ENCODE results near the gene CACNA1B.

- TF ChIP-seq, protein P1, sequence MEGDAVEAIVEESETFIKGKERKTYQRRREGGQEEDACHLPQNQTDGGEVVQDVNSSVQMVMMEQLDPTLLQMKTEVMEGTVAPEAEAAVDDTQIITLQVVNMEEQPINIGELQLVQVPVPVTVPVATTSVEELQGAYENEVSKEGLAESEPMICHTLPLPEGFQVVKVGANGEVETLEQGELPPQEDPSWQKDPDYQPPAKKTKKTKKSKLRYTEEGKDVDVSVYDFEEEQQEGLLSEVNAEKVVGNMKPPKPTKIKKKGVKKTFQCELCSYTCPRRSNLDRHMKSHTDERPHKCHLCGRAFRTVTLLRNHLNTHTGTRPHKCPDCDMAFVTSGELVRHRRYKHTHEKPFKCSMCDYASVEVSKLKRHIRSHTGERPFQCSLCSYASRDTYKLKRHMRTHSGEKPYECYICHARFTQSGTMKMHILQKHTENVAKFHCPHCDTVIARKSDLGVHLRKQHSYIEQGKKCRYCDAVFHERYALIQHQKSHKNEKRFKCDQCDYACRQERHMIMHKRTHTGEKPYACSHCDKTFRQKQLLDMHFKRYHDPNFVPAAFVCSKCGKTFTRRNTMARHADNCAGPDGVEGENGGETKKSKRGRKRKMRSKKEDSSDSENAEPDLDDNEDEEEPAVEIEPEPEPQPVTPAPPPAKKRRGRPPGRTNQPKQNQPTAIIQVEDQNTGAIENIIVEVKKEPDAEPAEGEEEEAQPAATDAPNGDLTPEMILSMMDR (IDR thresholded peaks at IDR 0.05) = no peak
- TF ChIP-seq POLR2A (IDR thresholded peaks at IDR 0.05) = no peak
Measured at GRCh38 chr9:138080979-138081378, 203.4 kb downstream of the CACNA1B start.
